Activated B cell treated with CpG ODN at 0.5 μM for 24 hours (primary cell): ENCODE data around the gene INPP5A. TPM values are rescaled to one million over a fixed set of nuclear protein-coding genes. Genes with fewer than 3 reads are reported as not detected.

Experiments
- ATAC-seq: fragments of 200-7000 bp; cut with Tn5 transposase; one replicate; pipeline ENCODE4 v1.10.0; 2021; ENCODE audit warnings: low read depth, mild to moderate bottlenecking, moderate library complexity
- CTCF ChIA-PET: fragments of 350-600 bp; sonication (Branson Sonifier 250); formaldehyde crosslinking; loops from one replicate; lab custom pipeline; 2021; ENCODE audit warnings: antibody characterized with exemption; lab: Charles Lee
- POLR2A ChIA-PET: fragments of 350-600 bp; sonication (Branson Sonifier 250); formaldehyde crosslinking; loops from one replicate; lab custom pipeline; 2021; ENCODE audit warnings: antibody characterized with exemption; lab: Charles Lee
- DNase-seq: peaks from one replicate; pipeline ENCODE4 v3.0.0; 2022
- H3K27ac Mint-ChIP-seq: one replicate; pipeline ENCODE4 v1.8.0; 2020; ENCODE audit warnings: mixed read lengths
- H3K27me3 Mint-ChIP-seq: one replicate; pipeline ENCODE4 v1.8.0; 2021; ENCODE audit warnings: mixed read lengths
- H3K36me3 Mint-ChIP-seq: one replicate; pipeline ENCODE4 v1.8.0; 2021; ENCODE audit warnings: low read depth, mixed read lengths
- H3K4me1 Mint-ChIP-seq: one replicate; pipeline ENCODE4 v1.8.0; 2021; ENCODE audit warnings: mixed read lengths
- H3K4me3 Mint-ChIP-seq: one replicate; pipeline ENCODE4 v1.8.0; 2020; ENCODE audit warnings: mild to moderate bottlenecking, mixed read lengths
- H3K9me3 Mint-ChIP-seq: one replicate; pipeline ENCODE4 v1.8.0; 2020; ENCODE audit warnings: mixed read lengths
- intact Hi-C: fragments of 100-400 bp; cut with micrococcal nuclease; formaldehyde crosslinking; loops from one replicate; pipeline ENCODE4 v1.15.1; 2024
- total RNA-seq: library from RNA; stranded (reverse); gene quantifications from 2 replicates; pipeline ENCODE4 v1.2.3, GENCODE V29; 2022
- TF ChIP-seq, protein P1 (sequence below): fragments of 200-600 bp; IDR thresholded peaks from one replicate; pipeline ENCODE4 v1.8.0; 2022; ENCODE audit warnings: antibody characterized with exemption, mild to moderate bottlenecking

Gene INPP5A
- total RNA-seq, 1 donor from 2014 or later: 24.9 TPM

DNA sequence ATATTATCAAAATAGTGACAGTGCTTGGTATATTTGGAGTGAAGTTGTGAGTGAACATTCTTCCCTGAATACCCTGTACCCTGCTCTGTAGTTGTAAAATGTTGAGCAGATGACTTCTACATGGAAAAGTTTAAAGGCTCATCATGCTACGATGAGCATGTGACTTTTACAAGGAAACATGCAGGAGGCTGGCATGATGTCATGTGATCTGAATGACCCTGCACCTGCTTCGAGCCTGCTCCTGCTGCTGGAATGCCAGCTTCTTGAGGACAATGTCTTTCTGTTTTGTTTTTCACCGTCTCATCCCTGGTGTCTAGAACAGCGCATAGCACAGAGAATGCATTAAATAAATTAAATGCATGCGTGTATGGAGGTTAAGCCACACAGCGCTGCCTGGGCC lies 5.4 kb upstream of the INPP5A start:
- peaks cover 3% of the 10 kb centered on the region for H3K36me3 Mint-ChIP-seq
- CTCF ChIA-PET: no interaction called here
- POLR2A ChIA-PET: no interaction called here
- H3K4me3 Mint-ChIP-seq: no peak overlapping the region
- peaks cover 11% of the 10 kb centered on the region for H3K4me1 Mint-ChIP-seq
- H3K27ac Mint-ChIP-seq: no peak overlapping the region
- H3K9me3 Mint-ChIP-seq: peaks cover 8% of the 10 kb centered on the region
- no peaks in the 10 kb centered on the region for H3K27me3 Mint-ChIP-seq
- TF ChIP-seq, protein P1, sequence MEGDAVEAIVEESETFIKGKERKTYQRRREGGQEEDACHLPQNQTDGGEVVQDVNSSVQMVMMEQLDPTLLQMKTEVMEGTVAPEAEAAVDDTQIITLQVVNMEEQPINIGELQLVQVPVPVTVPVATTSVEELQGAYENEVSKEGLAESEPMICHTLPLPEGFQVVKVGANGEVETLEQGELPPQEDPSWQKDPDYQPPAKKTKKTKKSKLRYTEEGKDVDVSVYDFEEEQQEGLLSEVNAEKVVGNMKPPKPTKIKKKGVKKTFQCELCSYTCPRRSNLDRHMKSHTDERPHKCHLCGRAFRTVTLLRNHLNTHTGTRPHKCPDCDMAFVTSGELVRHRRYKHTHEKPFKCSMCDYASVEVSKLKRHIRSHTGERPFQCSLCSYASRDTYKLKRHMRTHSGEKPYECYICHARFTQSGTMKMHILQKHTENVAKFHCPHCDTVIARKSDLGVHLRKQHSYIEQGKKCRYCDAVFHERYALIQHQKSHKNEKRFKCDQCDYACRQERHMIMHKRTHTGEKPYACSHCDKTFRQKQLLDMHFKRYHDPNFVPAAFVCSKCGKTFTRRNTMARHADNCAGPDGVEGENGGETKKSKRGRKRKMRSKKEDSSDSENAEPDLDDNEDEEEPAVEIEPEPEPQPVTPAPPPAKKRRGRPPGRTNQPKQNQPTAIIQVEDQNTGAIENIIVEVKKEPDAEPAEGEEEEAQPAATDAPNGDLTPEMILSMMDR: no peak
- DNase-seq (no peak), ATAC-seq (no peak)
- intact Hi-C loops: no loop called here

DNA sequence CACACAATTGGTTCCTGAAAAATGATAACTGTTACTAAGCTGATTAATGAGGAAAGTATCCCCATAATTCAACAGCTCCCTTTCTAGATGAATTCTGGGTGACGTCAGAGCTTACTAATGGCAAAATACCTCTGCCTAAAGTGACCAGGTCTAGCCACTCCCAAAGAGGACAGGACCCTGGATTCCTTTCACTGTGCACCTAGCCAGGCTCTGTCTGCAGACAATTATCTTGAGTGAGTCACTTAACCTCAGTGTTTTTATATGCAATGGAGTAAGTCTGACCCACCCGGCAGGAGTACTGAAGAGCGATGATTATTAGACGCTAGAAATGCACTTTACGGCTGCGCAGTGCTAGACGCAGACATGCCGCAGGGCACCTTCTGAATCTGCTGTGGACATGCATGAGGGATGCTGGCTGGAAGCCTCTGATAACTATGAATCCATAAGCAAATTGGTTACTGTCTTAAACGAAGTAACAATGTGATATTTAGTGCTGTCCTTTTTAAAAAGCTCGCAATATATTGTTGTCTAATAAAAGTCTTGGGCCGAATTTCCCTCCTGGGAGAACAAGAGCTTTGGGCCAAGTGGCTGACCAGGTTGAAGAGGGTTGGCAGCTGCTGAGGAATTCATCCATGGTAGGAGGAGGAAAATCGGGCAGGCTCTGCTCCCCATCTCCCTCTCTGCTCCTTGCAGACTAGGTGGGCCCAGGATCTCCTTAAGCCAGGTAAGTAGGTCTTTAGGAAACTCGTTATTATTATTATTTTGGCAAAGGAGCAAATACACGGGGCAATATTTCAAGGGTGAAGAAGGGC lies 4.6 kb upstream of the INPP5A start:
- peaks cover 11% of the 10 kb centered on the region for H3K4me1 Mint-ChIP-seq
- CTCF ChIA-PET: no interaction called here
- intact Hi-C loops: no loop called here
- TF ChIP-seq, protein P1: no peak
- POLR2A ChIA-PET: no interaction called here
- no peak overlapping the region for H3K4me3 Mint-ChIP-seq
- DNase-seq: no peak
- peaks cover 8% of the 10 kb centered on the region for H3K9me3 Mint-ChIP-seq
- no peaks in the 10 kb centered on the region for H3K27me3 Mint-ChIP-seq
- no peak overlapping the region for H3K27ac Mint-ChIP-seq
- no peak for ATAC-seq
- peaks cover 3% of the 10 kb centered on the region for H3K36me3 Mint-ChIP-seq

DNA sequence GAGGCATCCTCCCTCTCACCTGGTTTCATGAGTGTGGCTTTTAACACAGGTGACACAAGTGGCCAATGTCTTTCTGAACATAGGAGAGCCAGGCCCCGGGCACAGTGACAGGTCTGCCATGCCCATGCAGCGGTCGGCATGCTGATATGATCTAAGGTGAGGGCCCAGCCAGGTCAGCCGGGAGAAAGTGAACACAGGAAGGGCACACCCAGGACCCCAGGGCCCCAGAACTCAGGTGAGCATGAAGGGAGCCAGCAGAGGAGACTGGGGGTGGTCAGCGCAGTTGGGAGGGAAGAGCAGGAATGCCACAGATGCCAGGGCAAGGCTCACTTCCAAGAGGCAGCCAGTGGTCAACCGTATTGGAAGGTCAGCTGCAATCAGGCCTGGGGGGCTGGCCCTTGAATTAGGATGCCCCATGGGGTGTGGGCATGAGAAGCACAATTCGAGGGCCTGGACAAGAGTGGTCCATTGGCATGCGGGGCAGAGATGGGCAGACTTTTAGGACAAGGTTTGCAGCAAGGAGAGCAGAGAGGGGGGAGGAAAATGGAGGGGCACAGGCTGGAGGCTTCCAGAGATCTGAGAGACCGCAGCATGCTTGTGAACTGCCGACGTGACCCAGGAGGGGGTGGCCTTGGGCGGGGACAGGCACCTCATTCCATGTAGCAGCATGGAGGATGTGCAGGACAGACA lies 3.9 kb upstream of the INPP5A start:
- ATAC-seq (no peak), DNase-seq (peak; percentile 7)
- no peak overlapping the region for H3K4me3 Mint-ChIP-seq
- TF ChIP-seq, protein P1: no peak
- intact Hi-C loops: no loop called here
- H3K9me3 Mint-ChIP-seq: peaks cover 8% of the 10 kb centered on the region
- ChIA-PET CTCF (no interaction called here), POLR2A (no interaction called here)
- H3K27ac Mint-ChIP-seq: no peak overlapping the region
- H3K27me3 Mint-ChIP-seq: no peaks in the 10 kb centered on the region
- peaks cover 3% of the 10 kb centered on the region for H3K36me3 Mint-ChIP-seq
- H3K4me1 Mint-ChIP-seq: peaks cover 17% of the 10 kb centered on the region

DNA sequence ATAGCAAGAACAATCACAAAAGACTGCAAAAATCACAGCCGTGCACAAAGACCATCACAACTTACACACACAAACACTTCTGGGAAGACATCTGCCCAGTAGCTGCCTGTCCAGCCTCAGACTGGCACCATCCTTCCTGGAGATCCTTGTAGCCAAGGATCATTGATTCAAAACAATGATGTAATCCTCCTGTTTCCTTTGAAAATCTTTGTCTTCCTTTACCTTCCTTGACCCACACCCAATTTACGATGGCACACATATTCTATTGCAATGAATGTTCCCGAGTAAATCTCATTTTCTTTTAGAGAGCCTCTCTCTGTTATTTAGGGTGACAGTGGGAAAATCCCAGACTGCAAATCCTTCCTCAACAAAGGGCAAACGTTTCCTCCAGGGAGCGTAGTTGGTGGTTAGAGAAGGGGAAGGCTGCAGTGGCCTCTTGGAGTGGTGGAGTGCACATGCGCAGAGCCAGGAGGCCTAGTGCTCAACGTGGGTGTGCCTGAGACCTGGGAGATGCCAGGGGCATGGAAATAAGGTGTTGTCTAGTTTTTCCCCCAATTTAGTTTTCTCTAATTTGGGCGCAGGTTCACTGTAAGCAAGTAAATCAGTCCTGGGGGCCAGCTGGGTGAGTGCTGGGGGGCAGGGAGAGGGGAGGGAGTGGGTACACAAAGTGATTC lies 3.1 kb upstream of the INPP5A start:
- Mint-ChIP-seq H3K9me3 (peaks cover 8% of the 10 kb centered on the region), H3K36me3 (peaks cover 3% of the 10 kb centered on the region), H3K4me1 (peaks cover 26% of the 10 kb centered on the region), H3K27me3 (no peaks in the 10 kb centered on the region), H3K27ac (no peak overlapping the region), H3K4me3 (no peak overlapping the region)
- ChIA-PET CTCF (no interaction called here), POLR2A (no interaction called here)
- DNase-seq (no peak), ATAC-seq (no peak)
- intact Hi-C loops: no loop called here
- TF ChIP-seq, protein P1: no peak
